ENCODE measurements around the gene GRN. TPM values are rescaled to one million over a fixed set of nuclear protein-coding genes. Genes with fewer than 3 reads are reported as not detected.

GRN gene
- total RNA-seq, 1 experiment from 2014 or later, result 127 TPM

DNA sequence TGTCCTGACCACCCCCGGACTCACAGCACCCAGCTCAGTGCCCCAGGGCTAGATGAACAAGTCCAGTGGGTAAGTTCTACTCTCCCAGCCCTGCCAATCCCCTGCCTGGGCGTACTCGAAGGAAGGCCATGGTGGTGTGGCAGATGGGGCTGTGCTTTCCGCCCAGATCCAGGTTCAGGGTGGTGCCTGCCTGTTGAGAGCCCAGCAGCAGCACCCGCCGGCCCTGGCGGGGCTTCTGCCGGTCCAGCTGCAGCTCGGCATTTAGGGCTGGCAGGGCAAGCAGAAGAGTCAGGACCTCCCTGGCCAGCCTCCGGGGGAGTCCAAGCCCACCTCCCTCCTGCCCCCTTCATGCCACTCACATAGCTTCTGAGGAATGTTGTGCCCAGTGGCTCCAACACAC lies 34.8 kb downstream of the GRN start:
- peaks cover 7% of the 10 kb centered on the region for H3K23me2 ChIP-seq (ENCODE audit: insufficient read length, low read depth, low read length, poor library complexity, severe bottlenecking)
- no peak overlapping the region for H3K4ac ChIP-seq (ENCODE audit: low read depth, low read length)
- no peak overlapping the region for H4K8ac ChIP-seq (replicated peaks; ENCODE audit: insufficient read length, low read depth, low read length)
- Mint-ChIP-seq H3K27me3 (ENCODE audit: low read depth) (peaks cover 35% of the 10 kb centered on the region), H3K4me3 (no peak overlapping the region), H3K36me3 (ENCODE audit: insufficient read depth in 1 of 3, low read depth in 3 of 3) (peaks cover 0 to 4% (median 0%) of the 10 kb centered on the region in 3 experiments; a peak in 1 of 7 replicates), H3K4me1 (peaks cover 10 to 28% of the 10 kb centered on the region in 2 experiments), H3K9me3 (no peaks in the 10 kb centered on the region; a peak in 1 of 5 replicates), H3K27ac (no peak overlapping the region)
- no peak overlapping the region for H3K23ac ChIP-seq (ENCODE audit: insufficient read length, low read depth, low read length)
- H2AK5ac ChIP-seq (ENCODE audit: insufficient read length, low read length), result no peak overlapping the region
- peaks cover 3% of the 10 kb centered on the region for H3K4me1 ChIP-seq (ENCODE audit: insufficient read depth, low read length)
- H4K20me1 ChIP-seq (ENCODE audit: control insufficient read depth, insufficient read depth, insufficient read length), result no peaks in the 10 kb centered on the region
- no peaks in the 10 kb centered on the region for H3K9me3 ChIP-seq (ENCODE audit: control insufficient read depth, low read depth, low read length)
- no peak overlapping the region for H3K18ac ChIP-seq (ENCODE audit: insufficient read length, low read depth, low read length)
- no peak overlapping the region for H2BK20ac ChIP-seq (ENCODE audit: low read depth, low read length, poor library complexity, severe bottlenecking)
- DNase-seq, result no peak
- no peak overlapping the region for H4K91ac ChIP-seq (ENCODE audit: insufficient read length, low read depth, low read length)
- H2BK15ac ChIP-seq (ENCODE audit: low read depth, low read length), result no peak overlapping the region
- H3K79me1 ChIP-seq (ENCODE audit: insufficient read depth, low read depth, low read length, poor library complexity, severe bottlenecking), result no peaks in the 10 kb centered on the region
- no peak overlapping the region for H2BK5ac ChIP-seq (ENCODE audit: insufficient read length, low read length)
- no peak overlapping the region for H3K9ac ChIP-seq (ENCODE audit: extremely low read depth, insufficient read length, low read length)
- H3K4me2 ChIP-seq (ENCODE audit: insufficient read depth, insufficient read length, low read length), result no peak overlapping the region
- WGBS (ENCODE audit: extremely low coverage, insufficient read length, low lambda C conversion rate), result no CpG with 5 or more reads among the region's 10 CpGs
- no peak overlapping the region for H2BK120ac ChIP-seq (ENCODE audit: low read depth, low read length, poor library complexity, severe bottlenecking)
- H3K79me2 ChIP-seq (ENCODE audit: insufficient read depth, low read length), result no peaks in the 10 kb centered on the region
- TF ChIP-seq, protein P1, sequence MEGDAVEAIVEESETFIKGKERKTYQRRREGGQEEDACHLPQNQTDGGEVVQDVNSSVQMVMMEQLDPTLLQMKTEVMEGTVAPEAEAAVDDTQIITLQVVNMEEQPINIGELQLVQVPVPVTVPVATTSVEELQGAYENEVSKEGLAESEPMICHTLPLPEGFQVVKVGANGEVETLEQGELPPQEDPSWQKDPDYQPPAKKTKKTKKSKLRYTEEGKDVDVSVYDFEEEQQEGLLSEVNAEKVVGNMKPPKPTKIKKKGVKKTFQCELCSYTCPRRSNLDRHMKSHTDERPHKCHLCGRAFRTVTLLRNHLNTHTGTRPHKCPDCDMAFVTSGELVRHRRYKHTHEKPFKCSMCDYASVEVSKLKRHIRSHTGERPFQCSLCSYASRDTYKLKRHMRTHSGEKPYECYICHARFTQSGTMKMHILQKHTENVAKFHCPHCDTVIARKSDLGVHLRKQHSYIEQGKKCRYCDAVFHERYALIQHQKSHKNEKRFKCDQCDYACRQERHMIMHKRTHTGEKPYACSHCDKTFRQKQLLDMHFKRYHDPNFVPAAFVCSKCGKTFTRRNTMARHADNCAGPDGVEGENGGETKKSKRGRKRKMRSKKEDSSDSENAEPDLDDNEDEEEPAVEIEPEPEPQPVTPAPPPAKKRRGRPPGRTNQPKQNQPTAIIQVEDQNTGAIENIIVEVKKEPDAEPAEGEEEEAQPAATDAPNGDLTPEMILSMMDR (conservative IDR thresholded peaks at IDR 0.05), result no peak
- no peak overlapping the region for H3T11ph ChIP-seq (ENCODE audit: low read length)
- no peak overlapping the region for H2BK12ac ChIP-seq (ENCODE audit: insufficient read length, low read depth, low read length)
- H3K14ac ChIP-seq (ENCODE audit: insufficient read depth, low read length), result no peak overlapping the region; the same call in 1 of the 2 replicates
- H4K5ac ChIP-seq (ENCODE audit: insufficient read length, low read depth, low read length), result no peak overlapping the region
- H3K56ac ChIP-seq (ENCODE audit: insufficient read length, low read depth, low read length), result no peak overlapping the region
- no peak overlapping the region for H3K27ac ChIP-seq (ENCODE audit: insufficient read length, low read depth, low read length)
- no peak overlapping the region for H2AFZ ChIP-seq (ENCODE audit: low read length)
- H3K27me3 ChIP-seq (ENCODE audit: insufficient read depth, low read length), result peaks cover 14% of the 10 kb centered on the region; the same call in 1 of the 2 replicates

All from H9 (cell line).